ENCODE data around the gene GOLGA8B.
"Not testable (repeated sequence)": the region's sequence is repeated elsewhere in the genome, so short reads cannot be mapped to it uniquely, and the experiment has no call there.

GOLGA8B gene

GRCh38 chr15:34597316-34597715 is 13.9 kb upstream of the GOLGA8B start:
- peak; percentile 60 for FAIRE-seq

DNA sequence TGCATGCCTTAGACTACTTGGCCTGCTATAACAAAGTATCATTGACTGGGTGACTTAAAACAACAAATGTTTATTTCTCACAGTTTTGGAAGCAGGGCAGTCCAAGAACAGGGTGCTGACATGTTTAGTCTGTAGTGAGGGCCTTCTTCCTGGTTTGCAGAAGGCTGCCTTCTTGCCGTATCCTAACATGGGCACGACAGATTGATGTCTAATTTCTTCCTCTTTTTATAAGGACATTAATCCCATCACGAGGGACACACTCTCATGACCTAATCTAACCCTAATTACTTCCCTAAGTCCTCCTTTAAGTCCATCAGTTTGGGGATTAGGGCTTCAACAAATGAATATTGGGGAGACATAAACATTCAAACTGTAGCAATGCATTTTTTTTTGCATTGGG is 10.9 kb upstream of the GOLGA8B start:
- FAIRE-seq: no peak

DNA sequence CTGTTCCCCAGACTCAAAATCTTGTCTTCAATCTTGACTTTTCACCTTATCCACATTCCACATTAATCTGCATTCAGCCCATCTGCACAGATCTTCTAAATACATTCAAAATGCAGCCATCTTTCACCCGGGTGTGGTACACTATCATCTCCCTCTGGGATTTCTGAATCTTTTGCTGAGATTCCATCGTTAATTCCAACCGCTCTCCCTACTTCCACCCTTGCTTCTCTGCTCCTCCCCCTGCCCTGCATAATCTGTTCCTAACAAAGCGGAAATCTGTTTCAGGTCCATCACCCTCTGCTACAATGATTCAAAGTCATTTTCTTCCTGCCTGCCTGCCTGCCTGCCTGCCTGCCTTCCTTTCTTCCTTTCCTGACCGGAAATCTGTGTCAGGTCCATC is 7.9 kb upstream of the GOLGA8B start:
- no peak for FAIRE-seq

DNA sequence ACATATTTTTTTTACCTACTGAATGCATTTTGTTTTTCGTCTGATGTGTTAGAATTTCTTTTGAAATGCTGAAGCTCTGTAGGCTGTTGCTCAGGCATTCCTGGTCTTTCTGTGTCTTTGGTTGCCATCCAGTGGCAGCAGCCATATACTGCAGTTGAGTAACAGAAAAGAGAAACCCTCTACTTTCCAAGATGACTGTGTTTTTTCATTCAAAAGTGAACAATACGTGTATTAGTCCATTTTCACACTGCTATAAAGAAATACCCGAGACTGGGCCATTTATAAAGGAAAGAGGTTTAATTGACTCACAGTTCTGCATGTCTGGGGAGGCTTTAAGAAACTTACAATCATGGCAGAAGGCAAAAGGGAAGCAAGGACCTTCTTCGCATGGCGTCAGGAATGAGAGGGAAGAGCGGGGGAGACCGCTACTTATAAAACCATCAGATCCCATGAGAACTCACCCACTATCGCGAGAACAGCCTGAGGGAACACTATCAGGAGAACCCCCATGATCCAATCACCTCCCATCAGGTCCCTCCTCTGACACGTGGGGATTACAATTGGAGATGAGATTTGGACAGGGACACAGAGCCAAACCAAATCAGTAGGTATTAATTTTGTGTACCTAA is 4.7 kb upstream of the GOLGA8B start:
- FAIRE-seq: peak; percentile 92

GRCh38 chr15:34585966-34586365 is 2.5 kb upstream of the GOLGA8B start:
- not testable (repeated sequence) for FAIRE-seq

DNA sequence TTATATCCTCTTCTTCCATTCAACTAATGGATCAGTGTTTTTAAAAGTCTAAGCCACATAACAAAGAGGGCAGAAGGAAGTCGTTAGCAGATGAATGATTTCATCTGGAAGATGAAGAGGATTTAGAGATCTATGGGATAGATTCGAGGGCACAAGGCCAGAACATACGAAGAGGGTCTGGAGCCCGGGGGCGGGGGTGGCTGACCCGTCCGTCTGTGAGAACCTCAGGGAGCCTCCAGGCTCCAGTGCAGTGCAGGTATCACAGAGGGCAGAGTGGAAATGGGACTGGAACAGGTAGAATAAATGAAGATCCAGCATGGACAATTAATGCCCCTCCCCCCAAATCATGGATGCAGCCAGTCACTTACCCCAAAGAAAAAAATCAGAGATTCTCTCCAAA is 1.5 kb upstream of the GOLGA8B start:
- no peak for FAIRE-seq

DNA sequence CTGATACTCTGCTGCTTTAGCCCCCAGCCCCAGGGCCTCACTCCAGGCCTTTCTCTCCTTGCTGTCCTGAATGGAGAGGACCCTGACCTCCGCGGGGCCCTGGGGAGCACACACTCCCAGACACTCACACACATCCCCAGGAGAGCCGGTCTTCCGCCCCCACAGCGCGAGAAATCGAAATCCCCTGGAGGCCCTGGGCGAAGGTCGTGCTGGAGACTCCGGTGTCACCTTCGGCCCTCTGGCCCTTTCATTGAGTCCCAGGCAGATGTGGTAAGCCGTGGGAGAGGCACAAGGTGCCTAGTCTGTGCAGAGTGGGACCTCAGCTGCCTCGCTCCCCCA is 848 bp upstream of the GOLGA8B start:
- FAIRE-seq: no peak

DNA sequence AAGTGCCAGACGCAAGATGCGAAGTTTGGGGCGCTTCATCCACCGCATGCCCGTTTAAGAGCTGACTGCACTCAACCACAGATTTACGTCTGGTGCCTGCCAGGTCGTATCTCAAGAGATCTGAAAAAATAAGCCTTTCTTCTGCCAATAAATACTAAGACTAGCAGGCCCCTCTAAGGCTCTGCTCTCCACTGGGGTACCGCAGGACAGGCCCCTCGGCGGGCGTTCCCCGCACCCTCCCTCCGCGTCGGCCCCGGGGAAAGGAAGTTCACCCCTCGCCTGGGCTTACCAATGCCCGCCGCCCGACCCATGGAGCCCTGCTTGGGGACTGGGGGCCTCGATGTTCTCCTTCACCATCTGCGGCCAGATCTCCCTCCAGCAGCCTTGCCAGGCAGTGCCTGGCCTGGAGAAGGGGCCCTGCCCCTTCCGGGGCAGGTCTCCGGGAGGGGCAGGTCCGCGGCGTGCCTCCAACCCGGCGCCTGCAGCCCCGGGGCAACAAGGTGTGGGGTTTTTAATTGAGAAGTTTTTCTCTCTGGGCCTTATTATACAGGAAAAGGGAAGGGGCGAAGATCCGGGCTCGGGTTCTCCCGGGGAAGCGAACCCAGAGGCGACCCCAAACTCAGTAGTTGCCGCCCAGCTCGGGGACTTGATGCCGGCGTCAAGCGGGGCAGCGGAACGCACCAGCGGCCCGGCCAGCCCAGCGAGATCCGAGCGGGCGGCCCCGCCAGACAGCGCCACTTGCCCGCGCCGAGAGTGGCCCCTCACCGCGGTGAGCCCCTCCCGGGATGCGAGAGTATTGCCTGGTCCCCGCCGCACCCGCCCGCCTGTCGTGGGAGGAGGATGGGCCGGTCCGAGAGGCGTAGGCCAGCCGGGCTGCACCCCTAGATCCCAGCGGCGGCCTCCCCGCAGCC is 735 bp downstream of the GOLGA8B start:
- FAIRE-seq: no peak

- FAIRE-seq: not testable (repeated sequence)
Measured at GRCh38 chr15:34581687-34582460, 1.6 kb downstream of the GOLGA8B start.

DNA sequence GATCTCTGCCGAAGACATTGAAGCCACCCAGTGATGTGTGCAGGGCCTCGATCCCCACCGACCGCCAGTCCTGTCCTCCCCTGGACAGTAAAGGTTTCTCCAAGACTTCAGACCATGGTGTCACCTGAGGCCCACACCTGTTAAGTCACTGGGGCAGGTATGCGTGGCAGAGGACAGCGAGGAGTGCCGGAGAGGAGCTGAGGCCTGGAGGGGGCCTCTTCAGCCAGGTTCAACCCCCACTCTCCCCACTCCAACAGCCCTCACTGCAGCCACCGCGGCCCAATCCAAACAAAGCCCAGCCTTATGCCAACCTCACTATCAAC is 2.4 kb downstream of the GOLGA8B start:
- FAIRE-seq: no peak

DNA sequence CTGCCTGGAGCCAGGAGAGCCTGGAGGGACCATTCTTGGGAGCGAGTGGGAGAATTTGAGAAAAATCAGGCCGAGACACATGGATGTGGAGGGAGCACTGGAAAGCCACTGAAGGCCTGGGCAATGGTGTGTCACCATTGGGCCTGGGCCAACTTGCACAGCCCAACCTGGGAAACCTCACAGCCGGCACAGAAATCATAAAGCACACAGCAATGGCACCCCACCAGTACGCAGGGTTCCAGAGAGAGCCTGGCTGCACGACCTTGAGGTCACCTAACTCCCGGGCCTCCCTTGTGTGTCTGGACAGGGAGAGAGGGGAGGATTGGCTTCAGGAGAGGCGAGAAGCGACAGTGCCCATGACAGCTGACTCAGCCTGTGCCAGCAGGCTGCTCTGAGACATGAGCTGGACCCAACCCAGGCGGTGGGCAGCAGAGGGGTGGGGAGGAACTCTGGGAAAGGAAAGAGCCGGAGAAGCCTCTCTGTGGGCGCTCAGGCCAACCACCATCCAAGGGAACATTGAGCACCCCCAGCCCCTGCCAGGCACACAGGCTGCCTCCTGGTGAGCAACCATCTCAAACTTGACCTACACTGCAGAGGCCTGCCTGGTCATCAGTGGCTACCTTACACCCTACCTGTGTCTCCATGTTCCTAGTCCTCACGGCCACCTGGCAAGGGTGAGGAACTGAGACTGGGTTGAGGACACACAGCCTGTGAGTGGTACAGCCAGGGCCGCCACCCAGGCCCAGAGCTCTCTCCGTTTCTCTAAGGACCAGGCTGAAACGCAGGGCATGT is 3.0 kb downstream of the GOLGA8B start:
- FAIRE-seq: not testable (repeated sequence)

GRCh38 chr15:34578283-34578674 is 5.2 kb downstream of the GOLGA8B start:
- no peak for FAIRE-seq

GRCh38 chr15:34577658-34578282 is 5.7 kb downstream of the GOLGA8B start:
- not testable (repeated sequence) for FAIRE-seq

- FAIRE-seq: not testable (repeated sequence)
Measured at GRCh38 chr15:34575035-34575434, 8.4 kb downstream of the GOLGA8B start.

DNA sequence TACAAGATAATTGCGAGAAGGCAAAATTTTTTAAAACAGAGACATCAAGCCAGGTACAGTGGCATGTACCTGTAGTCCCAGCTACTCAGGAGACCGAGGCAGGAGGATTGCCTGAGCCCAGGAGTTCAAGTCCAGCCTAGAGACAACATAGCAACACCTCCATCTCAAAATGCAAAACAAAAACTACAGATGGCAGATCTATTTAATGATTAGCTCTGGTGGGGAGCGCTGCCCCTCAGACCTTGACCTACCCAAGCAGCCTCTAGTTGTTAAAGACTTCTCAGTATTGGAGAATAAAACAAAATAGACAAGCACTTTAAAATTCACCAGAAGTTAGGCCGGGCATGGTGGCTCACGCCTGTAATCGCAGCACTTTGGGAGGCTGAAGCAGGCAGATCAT is 10.5 kb downstream of the GOLGA8B start:
- FAIRE-seq: not testable (repeated sequence)

DNA sequence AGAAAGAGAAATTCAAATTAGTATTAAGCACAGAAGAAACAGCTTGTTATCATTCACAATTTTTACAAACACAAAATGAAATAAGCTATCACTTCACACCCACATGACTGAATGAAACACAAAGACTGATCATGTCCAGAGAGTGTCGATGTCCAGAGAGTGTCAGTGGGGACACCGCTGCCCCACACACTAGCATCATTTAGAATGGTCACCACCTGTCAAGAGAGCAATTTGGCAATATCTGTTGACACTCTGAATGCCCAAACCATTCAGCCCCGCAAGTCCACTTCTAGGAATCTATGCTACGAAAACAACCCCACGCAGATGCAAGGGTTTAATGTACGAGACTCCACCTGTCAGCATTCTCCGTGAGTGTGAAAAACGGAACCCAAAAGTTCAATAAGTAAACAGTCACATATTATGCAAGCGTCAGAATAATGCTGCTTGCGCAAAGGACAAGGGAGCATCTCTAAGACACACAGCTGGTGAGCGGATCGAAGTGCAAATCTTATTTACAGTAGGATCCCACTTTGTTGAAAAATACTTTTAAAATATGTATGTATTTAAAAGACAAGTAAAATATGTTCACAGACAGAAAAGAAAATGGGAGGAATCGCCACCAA is 11.3 kb downstream of the GOLGA8B start:
- not testable (repeated sequence) for FAIRE-seq

DNA sequence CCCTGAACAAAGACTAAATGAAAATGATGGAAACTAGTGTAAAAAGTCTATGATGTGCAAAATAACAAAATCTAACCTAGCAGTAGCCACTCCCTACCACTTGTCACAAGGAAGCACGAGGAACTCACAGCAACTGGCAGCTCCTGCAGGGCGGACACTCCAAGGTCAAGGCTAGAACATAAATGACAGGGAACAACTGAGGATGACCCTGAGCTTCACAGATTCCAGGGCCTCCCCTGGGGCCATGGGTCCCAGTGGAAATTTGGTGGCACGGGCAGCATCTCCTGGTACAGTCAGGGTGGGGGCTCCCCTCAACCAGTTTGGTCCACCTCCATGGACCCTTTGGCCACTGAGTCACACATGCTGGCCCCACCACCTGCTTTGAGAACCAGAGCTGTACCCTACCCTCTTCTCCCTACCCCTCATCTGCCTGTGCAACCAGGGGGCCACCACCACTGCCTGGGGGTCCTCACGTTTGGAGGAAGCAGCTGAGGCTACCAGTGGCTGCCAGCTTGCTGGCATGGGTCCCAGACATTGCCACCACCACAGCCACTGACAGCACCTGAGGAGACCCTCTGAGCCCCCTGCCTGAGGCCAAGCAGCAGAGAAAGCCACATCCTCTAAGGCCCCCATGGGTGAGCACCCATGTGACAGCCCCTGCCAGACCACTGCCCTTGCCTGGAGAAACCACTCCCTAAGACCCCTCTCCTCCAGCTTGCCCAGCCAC is 13.6 kb downstream of the GOLGA8B start:
- not testable (repeated sequence) for FAIRE-seq

GRCh38 chr15:34567174-34567573 is 16.3 kb downstream of the GOLGA8B start:
- not testable (repeated sequence) for FAIRE-seq

GRCh38 chr15:34564711-34565110 is 18.7 kb downstream of the GOLGA8B start:
- not testable (repeated sequence) for FAIRE-seq

- FAIRE-seq: not testable (repeated sequence)
Measured at GRCh38 chr15:34560814-34561213, 22.6 kb downstream of the GOLGA8B start.

- FAIRE-seq: not testable (repeated sequence)
Measured at GRCh38 chr15:34559764-34560163, 23.7 kb downstream of the GOLGA8B start.

Measured in A204.1 (cell line).